Peyer's patch (tissue), 4 donors: ENCODE results near the gene F5. TPM values are rescaled to one million over a fixed set of nuclear protein-coding genes. Genes with fewer than 3 reads are reported as not detected.

ENCODE experiments used
- DNase-seq, 3 donors: peaks; one replicate each; pipeline ENCODE4 v3.0.0-alpha.2; 2017 to 2019
- H3K27ac ChIP-seq, 4 donors: fragments of 200-600 bp; sonication (generic); one replicate each; pipeline ENCODE4 v1.5.1; 2016 to 2019
- H3K27me3 ChIP-seq, 2 donors: fragments of 200-600 bp; sonication (generic); one replicate each; pipeline ENCODE4 v1.5.1; 2019
- H3K36me3 ChIP-seq, 3 donors: fragments of 200-600 bp; sonication (generic); one replicate each; pipeline ENCODE4 v1.5.1; 2016 to 2019
- H3K4me1 ChIP-seq, 4 donors: fragments of 200-600 bp; sonication (generic); one replicate each; pipeline ENCODE4 v1.5.1; 2016 to 2019
- H3K4me3 ChIP-seq, 4 donors: fragments of 200-600 bp; sonication (generic); 1 replicate in 3 of 4; 2 replicates in 1 of 4; pipeline ENCODE4 v1.5.1; 2016 to 2019; ENCODE audit warnings: mild to moderate bottlenecking in 1 of 4
- H3K9me3 ChIP-seq, 4 donors: fragments of 200-600 bp; sonication (generic); one replicate each; pipeline ENCODE4 v1.5.1; 2016 to 2019; ENCODE audit warnings: mild to moderate bottlenecking in 1 of 4
- POLR2A ChIP-seq, 2 donors: fragments of 450-650 bp; IDR thresholded peaks; one replicate each; pipeline ENCODE4 v1.5.1; 2017; ENCODE audit warnings: antibody characterized with exemption in 2 of 2, mild to moderate bottlenecking in 2 of 2, moderate library complexity in 2 of 2
- total RNA-seq, 4 donors: library from RNA; depleted of rRNA; stranded (reverse); fragments of >200 nt; gene quantifications; one replicate each; pipeline ENCODE4 v1.1.0, GENCODE V29; 2016
- TF ChIP-seq, protein P1 (sequence below), 6 experiments: fragments of 450-650 bp in 4 of 6; fragments of 200-600 bp in 2 of 6; sonication (generic) in 1 of 6; IDR thresholded peaks; one replicate each; pipeline ENCODE4 v1.5.1; 2017 to 2019; ENCODE audit warnings: antibody characterized with exemption in 6 of 6, mild to moderate bottlenecking in 3 of 6, moderate library complexity in 1 of 6

The F5 gene
- total RNA-seq, 4 donors from 2014 or later, result 0.18 to 0.80 (median 0.28) TPM; not detected in 1

- Histone ChIP-seq H3K4me1 (no peaks in the 10 kb centered on the region), H3K27me3 (no peaks in the 10 kb centered on the region), H3K4me3 (no peak overlapping the region), H3K36me3 (no peaks in the 10 kb centered on the region), H3K9me3 (no peaks in the 10 kb centered on the region), H3K27ac (no peak overlapping the region)
- DNase-seq, result no peak
- TF ChIP-seq, protein P1, sequence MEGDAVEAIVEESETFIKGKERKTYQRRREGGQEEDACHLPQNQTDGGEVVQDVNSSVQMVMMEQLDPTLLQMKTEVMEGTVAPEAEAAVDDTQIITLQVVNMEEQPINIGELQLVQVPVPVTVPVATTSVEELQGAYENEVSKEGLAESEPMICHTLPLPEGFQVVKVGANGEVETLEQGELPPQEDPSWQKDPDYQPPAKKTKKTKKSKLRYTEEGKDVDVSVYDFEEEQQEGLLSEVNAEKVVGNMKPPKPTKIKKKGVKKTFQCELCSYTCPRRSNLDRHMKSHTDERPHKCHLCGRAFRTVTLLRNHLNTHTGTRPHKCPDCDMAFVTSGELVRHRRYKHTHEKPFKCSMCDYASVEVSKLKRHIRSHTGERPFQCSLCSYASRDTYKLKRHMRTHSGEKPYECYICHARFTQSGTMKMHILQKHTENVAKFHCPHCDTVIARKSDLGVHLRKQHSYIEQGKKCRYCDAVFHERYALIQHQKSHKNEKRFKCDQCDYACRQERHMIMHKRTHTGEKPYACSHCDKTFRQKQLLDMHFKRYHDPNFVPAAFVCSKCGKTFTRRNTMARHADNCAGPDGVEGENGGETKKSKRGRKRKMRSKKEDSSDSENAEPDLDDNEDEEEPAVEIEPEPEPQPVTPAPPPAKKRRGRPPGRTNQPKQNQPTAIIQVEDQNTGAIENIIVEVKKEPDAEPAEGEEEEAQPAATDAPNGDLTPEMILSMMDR (IDR thresholded peaks at IDR 0.05), result peak in 4 of 6 experiments; percentile 54 to 69 (median 65)
- TF ChIP-seq POLR2A (IDR thresholded peaks at IDR 0.05), result no peak
Observed at GRCh38 chr1:169550294-169550693, 36.0 kb downstream of the F5 start.

DNA sequence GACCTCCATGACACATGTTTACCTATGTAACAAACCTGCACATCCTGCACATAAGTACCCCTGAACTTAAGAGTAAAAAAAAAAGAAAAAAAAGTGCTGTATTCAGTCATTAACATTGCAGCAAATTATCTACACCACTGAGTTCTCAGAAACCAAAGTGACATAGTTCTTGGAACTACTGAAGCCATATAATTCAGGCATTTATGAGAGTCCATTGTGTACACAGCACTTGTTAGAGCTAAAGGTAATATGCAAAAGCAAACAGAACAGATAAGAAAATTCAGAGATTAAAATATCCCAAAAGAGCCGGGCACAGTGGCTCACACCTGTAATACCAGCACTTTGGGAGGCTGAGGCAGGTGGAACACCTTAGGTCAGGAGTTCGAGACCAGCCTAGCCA is 38.0 kb downstream of the F5 start:
- H3K9me3 ChIP-seq, result no peaks in the 10 kb centered on the region
- H3K4me3 ChIP-seq, result no peak overlapping the region
- H3K4me1 ChIP-seq, result no peaks in the 10 kb centered on the region
- no peak for DNase-seq
- H3K27ac ChIP-seq, result no peak overlapping the region
- TF ChIP-seq, protein P1 (IDR thresholded peaks at IDR 0.05), result no peak
- no peak for TF ChIP-seq POLR2A (IDR thresholded peaks at IDR 0.05)
- no peaks in the 10 kb centered on the region for H3K27me3 ChIP-seq
- H3K36me3 ChIP-seq, result no peaks in the 10 kb centered on the region

GRCh38 chr1:169546087-169546995 is 39.9 kb downstream of the F5 start:
- Histone ChIP-seq H3K4me1 (no peaks in the 10 kb centered on the region), H3K36me3 (no peaks in the 10 kb centered on the region), H3K4me3 (no peak overlapping the region), H3K27me3 (no peaks in the 10 kb centered on the region), H3K9me3 (no peaks in the 10 kb centered on the region), H3K27ac (no peak overlapping the region)
- TF ChIP-seq, protein P1 (IDR thresholded peaks at IDR 0.05), result peak; percentile 37 to 96 (median 84)
- TF ChIP-seq POLR2A (IDR thresholded peaks at IDR 0.05), result no peak
- peak in 2 of 3 donors; percentile 31 to 70 for DNase-seq

- no peak overlapping the region for H3K27ac ChIP-seq
- TF ChIP-seq POLR2A (IDR thresholded peaks at IDR 0.05), result no peak
- TF ChIP-seq, protein P1 (IDR thresholded peaks at IDR 0.05), result no peak
- no peaks in the 10 kb centered on the region for H3K9me3 ChIP-seq
- no peaks in the 10 kb centered on the region for H3K27me3 ChIP-seq
- DNase-seq, result no peak
- no peaks in the 10 kb centered on the region for H3K4me1 ChIP-seq
- no peak overlapping the region for H3K4me3 ChIP-seq
- no peaks in the 10 kb centered on the region for H3K36me3 ChIP-seq
Observed at GRCh38 chr1:169545472-169545871, 40.8 kb downstream of the F5 start.

GRCh38 chr1:169538998-169539871 is 47.0 kb downstream of the F5 start:
- no peak overlapping the region for H3K4me3 ChIP-seq
- no peak for DNase-seq
- TF ChIP-seq POLR2A (IDR thresholded peaks at IDR 0.05), result no peak
- TF ChIP-seq, protein P1 (IDR thresholded peaks at IDR 0.05), result no peak

More at GRCh38 chr1:169538998-169539871, 47.0 kb downstream of the F5 start:
- H3K36me3 ChIP-seq, result no peaks in the 10 kb centered on the region
- H3K27ac ChIP-seq, result no peak overlapping the region
- H3K4me1 ChIP-seq, result no peaks in the 10 kb centered on the region
- H3K27me3 ChIP-seq, result no peaks in the 10 kb centered on the region
- no peaks in the 10 kb centered on the region for H3K9me3 ChIP-seq
